Gastroesophageal sphincter (tissue), 3 donors: ENCODE data around the gene ROCK1.

ENCODE experiments used
- EP300 ChIP-seq: sonication (generic); formaldehyde crosslinking; IDR thresholded peaks from one replicate; pipeline ENCODE4 v1.6.1; 2017; ENCODE audit warnings: antibody characterized with exemption, mild to moderate bottlenecking
- POLR2A ChIP-seq, 2 donors: fragments of 450-650 bp; IDR thresholded peaks; one replicate each; pipeline ENCODE4 v1.6.1; 2017; ENCODE audit warnings: antibody characterized with exemption in 2 of 2, mild to moderate bottlenecking in 2 of 2, moderate library complexity in 1 of 2
- TF ChIP-seq, protein P1 (sequence below), 4 experiments: fragments of 200-600 bp in 2 of 4; fragments of 450-650 bp in 2 of 4; sonication (generic) in 1 of 4; IDR thresholded peaks; one replicate each; pipeline ENCODE4 v1.5.1; 2017 to 2019; ENCODE audit warnings: antibody characterized with exemption in 4 of 4, mild to moderate bottlenecking in 2 of 4, moderate library complexity in 2 of 4

DNA sequence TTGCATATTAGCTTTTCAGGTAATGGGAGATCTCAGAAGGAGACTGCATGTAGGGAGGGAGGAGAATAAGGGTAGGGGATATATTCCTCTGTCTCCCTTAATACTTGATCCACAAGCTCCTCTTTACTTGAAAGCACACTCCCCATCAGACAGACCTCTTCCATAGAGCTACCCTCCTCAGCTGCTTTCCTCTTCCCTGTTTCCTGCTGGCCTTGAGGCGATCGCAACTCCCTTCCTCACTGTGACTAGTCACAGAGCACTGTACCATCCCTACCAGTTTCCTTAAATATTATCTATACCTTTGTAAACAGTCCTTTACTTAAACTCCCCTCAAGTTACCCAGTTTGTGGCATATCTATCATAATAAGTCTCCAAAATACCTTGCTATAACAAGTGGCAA, 10.9 kb downstream of the ROCK1 start:
- TF ChIP-seq EP300: no peak
- TF ChIP-seq, protein P1, sequence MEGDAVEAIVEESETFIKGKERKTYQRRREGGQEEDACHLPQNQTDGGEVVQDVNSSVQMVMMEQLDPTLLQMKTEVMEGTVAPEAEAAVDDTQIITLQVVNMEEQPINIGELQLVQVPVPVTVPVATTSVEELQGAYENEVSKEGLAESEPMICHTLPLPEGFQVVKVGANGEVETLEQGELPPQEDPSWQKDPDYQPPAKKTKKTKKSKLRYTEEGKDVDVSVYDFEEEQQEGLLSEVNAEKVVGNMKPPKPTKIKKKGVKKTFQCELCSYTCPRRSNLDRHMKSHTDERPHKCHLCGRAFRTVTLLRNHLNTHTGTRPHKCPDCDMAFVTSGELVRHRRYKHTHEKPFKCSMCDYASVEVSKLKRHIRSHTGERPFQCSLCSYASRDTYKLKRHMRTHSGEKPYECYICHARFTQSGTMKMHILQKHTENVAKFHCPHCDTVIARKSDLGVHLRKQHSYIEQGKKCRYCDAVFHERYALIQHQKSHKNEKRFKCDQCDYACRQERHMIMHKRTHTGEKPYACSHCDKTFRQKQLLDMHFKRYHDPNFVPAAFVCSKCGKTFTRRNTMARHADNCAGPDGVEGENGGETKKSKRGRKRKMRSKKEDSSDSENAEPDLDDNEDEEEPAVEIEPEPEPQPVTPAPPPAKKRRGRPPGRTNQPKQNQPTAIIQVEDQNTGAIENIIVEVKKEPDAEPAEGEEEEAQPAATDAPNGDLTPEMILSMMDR (IDR thresholded peaks at IDR 0.05): no peak
- no peak for TF ChIP-seq POLR2A (IDR thresholded peaks at IDR 0.05)
